Left lung (tissue), 10 donors: Measurements from ENCODE around the gene NEIL3. TPM values are rescaled to one million over a fixed set of nuclear protein-coding genes. Genes with fewer than 3 reads are reported as not detected.

ENCODE experiments used
- ATAC-seq: fragments of 200-7000 bp; cut with Tn5 transposase; one replicate; pipeline ENCODE4 v1.9.1; 2020; ENCODE audit warnings: moderate library complexity
- DNase-seq, 4 donors: peaks; one replicate each; pipeline ENCODE4 v3.0.0-alpha.2; 2013 to 2020
- H3K27ac ChIP-seq, 2 donors: fragments of 200-600 bp; sonication (generic) in 1 of 2; one replicate each; pipeline versions ENCODE4 v1.5.0 to v1.8.0; 2020 to 2021
- H3K27me3 ChIP-seq, 2 donors: fragments of 200-600 bp; sonication (generic) in 1 of 2; one replicate each; pipeline versions ENCODE4 v1.5.0 to v1.8.0; 2020 to 2021
- H3K36me3 ChIP-seq, 2 donors: fragments of 200-600 bp; sonication (generic) in 1 of 2; one replicate each; pipeline versions ENCODE4 v1.5.0 to v1.8.0; 2020 to 2021
- H3K4me1 ChIP-seq, 2 donors: fragments of 200-600 bp; one replicate each; pipeline ENCODE4 v1.8.0; 2021
- H3K4me3 ChIP-seq, 2 donors: fragments of 200-600 bp; sonication (generic) in 1 of 2; one replicate each; pipeline versions ENCODE4 v1.5.0 to v1.8.0; 2020 to 2021; ENCODE audit warnings: mild to moderate bottlenecking in 1 of 2
- H3K9me3 ChIP-seq, 2 donors: fragments of 200-600 bp; sonication (generic) in 1 of 2; one replicate each; pipeline versions ENCODE4 v1.5.0 to v1.8.0; 2020 to 2021
- CTCF ChIP-seq, 2 donors: fragments of 200-600 bp; sonication (generic) in 1 of 2; IDR thresholded peaks; one replicate each; pipeline versions ENCODE4 v1.5.0 to v1.8.0; 2021; ENCODE audit warnings: antibody characterized with exemption in 2 of 2
- intact Hi-C, 2 donors: fragments of 100-400 bp; cut with DNase I; formaldehyde crosslinking; loops; one replicate each; pipeline versions ENCODE4 v1.11.2 to v1.14.2; 2022
- polyA plus RNA-seq, 6 donors: library from polyadenylated mRNA; unstranded; fragments of 120-200 nt; gene quantifications; one replicate each; pipeline ENCODE4 v1.2.1, GENCODE V29; 2013; ENCODE audit not compliant: insufficient read length in 6 of 6
- total RNA-seq, 2 donors: library from RNA; stranded (reverse); fragmentation: NEBNext Ultra II Directional; extraction: Animal tissue kit (Norgen Biotek cat#: 25700); gene quantifications; one replicate each; pipeline ENCODE4 v1.2.1, GENCODE V29; 2021
- donor health status: DM: no; HTN: yes; CAD: no.
- donor health status: DM: no; HTN: no; CAD: no.

The NEIL3 gene
- total and polyA plus RNA-seq, 8 donors = 2.2 to 12.5 (median 5.5) TPM

- intact Hi-C loops = no loop called here
Observed at GRCh38 chr4:177375372-177375771, 65.7 kb downstream of the NEIL3 start.

GRCh38 chr4:177376024-177376423 lies 66.3 kb downstream of the NEIL3 start:
- Histone ChIP-seq H3K36me3 (no peaks in the 10 kb centered on the region), H3K4me3 (no peak overlapping the region), H3K4me1 (no peaks in the 10 kb centered on the region), H3K9me3 (no peaks in the 10 kb centered on the region), H3K27me3 (peaks cover 0 to 10% of the 10 kb centered on the region in 2 donors), H3K27ac (no peak overlapping the region)
- peak in 1 of 4 donors; percentile 16 for DNase-seq
- ATAC-seq = no peak
- TF ChIP-seq CTCF (IDR thresholded peaks at IDR 0.05) = no peak
- intact Hi-C loops = no loop called here

More at GRCh38 chr4:177375372-177375771, 65.7 kb downstream of the NEIL3 start:
- H3K27me3 ChIP-seq = peaks cover 0 to 5% of the 10 kb centered on the region in 2 donors
- DNase-seq (no peak), ATAC-seq (peak; percentile 52)
- TF ChIP-seq CTCF (IDR thresholded peaks at IDR 0.05) = no peak
- no peaks in the 10 kb centered on the region for H3K36me3 ChIP-seq
- H3K27ac ChIP-seq = no peak overlapping the region
- H3K9me3 ChIP-seq = no peaks in the 10 kb centered on the region
- H3K4me1 ChIP-seq = no peaks in the 10 kb centered on the region
- H3K4me3 ChIP-seq = no peak overlapping the region

GRCh38 chr4:177380730-177381287 lies 71.1 kb downstream of the NEIL3 start:
- Histone ChIP-seq H3K9me3 (no peaks in the 10 kb centered on the region), H3K27me3 (peaks cover 0 to 6% of the 10 kb centered on the region in 2 donors), H3K4me3 (no peak overlapping the region), H3K4me1 (no peaks in the 10 kb centered on the region), H3K27ac (no peak overlapping the region), H3K36me3 (no peaks in the 10 kb centered on the region)
- TF ChIP-seq CTCF (IDR thresholded peaks at IDR 0.05) = no peak
- DNase-seq (no peak), ATAC-seq (no peak)
- intact Hi-C loops = no loop called here

GRCh38 chr4:177381762-177382310 lies 72.2 kb downstream of the NEIL3 start:
- intact Hi-C loops = no loop called here
- no peaks in the 10 kb centered on the region for H3K9me3 ChIP-seq
- H3K4me3 ChIP-seq = no peak overlapping the region
- TF ChIP-seq CTCF (IDR thresholded peaks at IDR 0.05) = no peak
- H3K4me1 ChIP-seq = no peaks in the 10 kb centered on the region
- DNase-seq (no peak), ATAC-seq (no peak)
- no peak overlapping the region for H3K27ac ChIP-seq
- no peaks in the 10 kb centered on the region for H3K36me3 ChIP-seq
- H3K27me3 ChIP-seq = peaks cover 0 to 6% of the 10 kb centered on the region in 2 donors

GRCh38 chr4:177384856-177385397 lies 75.3 kb downstream of the NEIL3 start:
- H3K36me3 ChIP-seq = no peaks in the 10 kb centered on the region
- no peaks in the 10 kb centered on the region for H3K9me3 ChIP-seq
- H3K4me3 ChIP-seq = no peak overlapping the region
- intact Hi-C loops = no loop called here
- no peak for TF ChIP-seq CTCF (IDR thresholded peaks at IDR 0.05)
- H3K27ac ChIP-seq = no peak overlapping the region
- no peak for DNase-seq
- no peaks in the 10 kb centered on the region for H3K4me1 ChIP-seq
- peaks cover 0 to 6% of the 10 kb centered on the region in 2 donors for H3K27me3 ChIP-seq
- peak; percentile 17 for ATAC-seq
